ENCODE data around the gene ELP2.
"Not testable (repeated sequence)": the region's sequence is repeated elsewhere in the genome, so short reads cannot be mapped to it uniquely, and the experiment has no call there.

Gene ELP2

GRCh38 chr18:36199691-36200295 lies 70.1 kb downstream of the ELP2 start:
- no peak for TF ChIP-seq CTCF (IDR thresholded peaks at IDR 0.05; ENCODE audit: extremely low read depth, insufficient read depth, missing control alignments)
- in situ Hi-C loops (cut with MboI; ENCODE audit: low pct_unique_long_range_greater_than_20kb, low sequenced_read_pairs, unreplicated experiment): no loop called here
- DNase-seq (ENCODE audit: low spot score): no peak

- in situ Hi-C loops (cut with MboI; ENCODE audit: low pct_unique_long_range_greater_than_20kb, low sequenced_read_pairs, unreplicated experiment): no loop called here
- no peak for DNase-seq (ENCODE audit: low spot score)
- TF ChIP-seq CTCF (IDR thresholded peaks at IDR 0.05; ENCODE audit: extremely low read depth, insufficient read depth, missing control alignments): no peak
Observed at GRCh38 chr18:36200354-36200771, 70.7 kb downstream of the ELP2 start.

- DNase-seq (ENCODE audit: low spot score): no peak
- in situ Hi-C loops (cut with MboI; ENCODE audit: low pct_unique_long_range_greater_than_20kb, low sequenced_read_pairs, unreplicated experiment): no loop called here
Observed at GRCh38 chr18:36201765-36202164, 72.1 kb downstream of the ELP2 start.

GRCh38 chr18:36203360-36203895 lies 73.7 kb downstream of the ELP2 start:
- in situ Hi-C loops (cut with MboI; ENCODE audit: low pct_unique_long_range_greater_than_20kb, low sequenced_read_pairs, unreplicated experiment): no loop called here
- peak; percentile 1 for DNase-seq (ENCODE audit: low spot score)
- no peak for TF ChIP-seq CTCF (IDR thresholded peaks at IDR 0.05; ENCODE audit: extremely low read depth, insufficient read depth, missing control alignments)

More at GRCh38 chr18:36201765-36202164, 72.1 kb downstream of the ELP2 start:
- TF ChIP-seq CTCF (IDR thresholded peaks at IDR 0.05; ENCODE audit: extremely low read depth, insufficient read depth, missing control alignments): no peak

GRCh38 chr18:36205166-36205565 lies 75.5 kb downstream of the ELP2 start:
- no peak for TF ChIP-seq CTCF (IDR thresholded peaks at IDR 0.05; ENCODE audit: extremely low read depth, insufficient read depth, missing control alignments)
- DNase-seq (ENCODE audit: low spot score): no peak
- in situ Hi-C loops (cut with MboI; ENCODE audit: low pct_unique_long_range_greater_than_20kb, low sequenced_read_pairs, unreplicated experiment): no loop called here

- DNase-seq (ENCODE audit: low spot score): no peak
- in situ Hi-C loops (cut with MboI; ENCODE audit: low pct_unique_long_range_greater_than_20kb, low sequenced_read_pairs, unreplicated experiment): no loop called here
- no peak for TF ChIP-seq CTCF (IDR thresholded peaks at IDR 0.05; ENCODE audit: extremely low read depth, insufficient read depth, missing control alignments)
Observed at GRCh38 chr18:36207303-36207702, 77.6 kb downstream of the ELP2 start.

GRCh38 chr18:36207969-36208368 lies 78.3 kb downstream of the ELP2 start:
- DNase-seq (ENCODE audit: low spot score); in situ Hi-C loops (cut with MboI; ENCODE audit: low pct_unique_long_range_greater_than_20kb, low sequenced_read_pairs, unreplicated experiment): not testable (repeated sequence)
